Astrocyte (in vitro differentiated cells and primary cell): ENCODE data around the gene DENND2A. TPM values are rescaled to one million over a fixed set of nuclear protein-coding genes. Genes with fewer than 3 reads are reported as not detected.
A peak's percentile ranks its signal among the peaks of the same experiment; 100 is the strongest.

ENCODE experiments used
- DNase-seq: peaks from one replicate; pipeline ENCODE4 v3.0.0-alpha.2; 2010; ENCODE audit warnings: low read depth
- FAIRE-seq: peaks from 2 replicates; lab custom pipeline; 2011; peaks lifted over from hg19 to GRCh38; lab: Jason Lieb, UNC
- H2AFZ ChIP-seq: 2 replicates; pipeline ENCODE4 v1.6.0; 2012; ENCODE audit warnings: low read depth, low read length, inconsistent platforms
- H3K27ac ChIP-seq: 2 replicates; pipeline ENCODE4 v1.5.1; 2011; ENCODE audit warnings: low read depth, low read length, inconsistent platforms
- H3K27me3 ChIP-seq: 2 replicates; pipeline ENCODE4 v1.6.0; 2011; ENCODE audit warnings: low read length, inconsistent platforms; ENCODE audit not compliant: insufficient read depth
- H3K36me3 ChIP-seq: 2 replicates; pipeline ENCODE4 v1.5.1; 2011; ENCODE audit warnings: low read length, inconsistent platforms; ENCODE audit not compliant: insufficient read depth
- H3K4me1 ChIP-seq: 2 replicates; pipeline ENCODE4 v1.5.1; 2011; ENCODE audit warnings: low read length, inconsistent platforms; ENCODE audit not compliant: insufficient read depth
- H3K4me2 ChIP-seq: 2 replicates; pipeline ENCODE4 v1.6.0; 2012; ENCODE audit warnings: low read length, inconsistent platforms
- H3K4me3 ChIP-seq: 2 replicates; pipeline ENCODE4 v1.5.1; 2011; ENCODE audit warnings: low read depth, mild to moderate bottlenecking, low read length, inconsistent platforms; ENCODE audit not compliant: insufficient read depth
- H3K79me2 ChIP-seq: 2 replicates; pipeline ENCODE4 v1.6.0; 2012; ENCODE audit warnings: mild to moderate bottlenecking, low read length, inconsistent platforms; ENCODE audit not compliant: insufficient read depth
- H3K9ac ChIP-seq: 2 replicates; pipeline ENCODE4 v1.6.0; 2012; ENCODE audit warnings: mild to moderate bottlenecking, low read length, inconsistent platforms
- H3K9me3 ChIP-seq: 2 replicates; pipeline ENCODE4 v1.5.1; 2012; ENCODE audit warnings: low read depth, mild to moderate bottlenecking, low read length, inconsistent platforms; ENCODE audit not compliant: insufficient read depth
- H4K20me1 ChIP-seq: 2 replicates; pipeline ENCODE4 v1.6.0; 2012; ENCODE audit warnings: low read length, inconsistent platforms; ENCODE audit not compliant: insufficient read depth
- H3K27ac Mint-ChIP-seq: one replicate; pipeline ENCODE4 v1.8.0; 2021; ENCODE audit warnings: mild to moderate bottlenecking, mixed read lengths; ENCODE audit not compliant: unreplicated experiment
- H3K27me3 Mint-ChIP-seq: one replicate; pipeline ENCODE4 v1.8.0; 2021; ENCODE audit warnings: low read depth, mixed read lengths; ENCODE audit not compliant: unreplicated experiment
- H3K36me3 Mint-ChIP-seq: one replicate; pipeline ENCODE4 v1.8.0; 2021; ENCODE audit warnings: low read depth, mixed read lengths; ENCODE audit not compliant: unreplicated experiment
- H3K4me1 Mint-ChIP-seq: one replicate; pipeline ENCODE4 v1.8.0; 2021; ENCODE audit warnings: low read depth, mixed read lengths; ENCODE audit not compliant: unreplicated experiment
- H3K4me3 Mint-ChIP-seq: one replicate; pipeline ENCODE4 v1.8.0; 2021; ENCODE audit warnings: mild to moderate bottlenecking, moderate library complexity, mixed read lengths; ENCODE audit not compliant: unreplicated experiment
- H3K9me3 Mint-ChIP-seq: one replicate; pipeline ENCODE4 v1.8.0; 2021; ENCODE audit warnings: mild to moderate bottlenecking, mixed read lengths; ENCODE audit not compliant: unreplicated experiment
- CTCF ChIP-seq: IDR thresholded peaks from 2 replicates; pipeline ENCODE4 v1.5.1; 2011; ENCODE audit warnings: low read depth, mild to moderate bottlenecking, inconsistent platforms, low read length, moderate library complexity; ENCODE audit not compliant: insufficient read depth
- EZH2 ChIP-seq: IDR thresholded peaks from 2 replicates; pipeline ENCODE4 v1.6.1; 2012; ENCODE audit warnings: mild to moderate bottlenecking, low read length, inconsistent platforms; ENCODE audit not compliant: insufficient read depth
- total RNA-seq: library from RNA; stranded (reverse); gene quantifications from 2 replicates; pipeline ENCODE4 v1.2.1, GENCODE V29; 2021

DENND2A gene
- total RNA-seq, 1 donor from 2014 or later, result 42.1 TPM

GRCh38 chr7:140552240-140552679 lies 88.4 kb downstream of the DENND2A start:
- Histone ChIP-seq H3K4me1 (no peaks in the 10 kb centered on the region), H3K4me2 (no peak overlapping the region), H3K4me3 (no peak overlapping the region), H3K27ac (no peak overlapping the region), H3K27me3 (no peaks in the 10 kb centered on the region), H4K20me1 (no peaks in the 10 kb centered on the region), H3K9me3 (no peaks in the 10 kb centered on the region), H2AFZ (no peak overlapping the region), H3K79me2 (no peaks in the 10 kb centered on the region), H3K36me3 (no peaks in the 10 kb centered on the region), H3K9ac (no peak overlapping the region)
- peaks cover 14% of the 10 kb centered on the region for H3K36me3 Mint-ChIP-seq
- H3K27me3 Mint-ChIP-seq, result no peaks in the 10 kb centered on the region
- DNase-seq (no peak), FAIRE-seq (no peak)
- H3K9me3 Mint-ChIP-seq, result no peaks in the 10 kb centered on the region
- H3K4me1 Mint-ChIP-seq, result no peaks in the 10 kb centered on the region
- no peak overlapping the region for H3K27ac Mint-ChIP-seq
- H3K4me3 Mint-ChIP-seq, result no peak overlapping the region
- TF ChIP-seq EZH2, result no peak
- TF ChIP-seq CTCF, result no peak

GRCh38 chr7:140551355-140552239 lies 89.0 kb downstream of the DENND2A start:
- Histone ChIP-seq H3K27ac (no peak overlapping the region), H3K27me3 (no peaks in the 10 kb centered on the region), H2AFZ (no peak overlapping the region), H3K4me1 (no peaks in the 10 kb centered on the region), H3K9me3 (no peaks in the 10 kb centered on the region), H3K9ac (no peak overlapping the region), H3K4me3 (no peak overlapping the region), H4K20me1 (no peaks in the 10 kb centered on the region), H3K79me2 (no peaks in the 10 kb centered on the region), H3K36me3 (peaks cover 5% of the 10 kb centered on the region), H3K4me2 (no peak overlapping the region)
- FAIRE-seq, result no peak
- peaks cover 12% of the 10 kb centered on the region for H3K36me3 Mint-ChIP-seq
- peak overlapping the region; percentile 26 for H3K27ac Mint-ChIP-seq
- no peak for DNase-seq
- no peaks in the 10 kb centered on the region for H3K4me1 Mint-ChIP-seq
- no peaks in the 10 kb centered on the region for H3K9me3 Mint-ChIP-seq
- H3K27me3 Mint-ChIP-seq, result no peaks in the 10 kb centered on the region
- TF ChIP-seq CTCF, result no peak
- no peak for TF ChIP-seq EZH2
- H3K4me3 Mint-ChIP-seq, result no peak overlapping the region

GRCh38 chr7:140546947-140547346 lies 93.7 kb downstream of the DENND2A start:
- peaks cover 2% of the 10 kb centered on the region for H3K27me3 Mint-ChIP-seq
- peaks cover 2% of the 10 kb centered on the region for H3K9me3 Mint-ChIP-seq
- DNase-seq (no peak), FAIRE-seq (no peak)
- H3K36me3 Mint-ChIP-seq, result peaks cover 19% of the 10 kb centered on the region
- no peak overlapping the region for H3K4me3 ChIP-seq
- no peaks in the 10 kb centered on the region for H3K79me2 ChIP-seq
- no peak overlapping the region for H3K9ac ChIP-seq
- H3K4me1 Mint-ChIP-seq, result peaks cover 8% of the 10 kb centered on the region
- H3K27ac Mint-ChIP-seq, result no peak overlapping the region
- no peaks in the 10 kb centered on the region for H4K20me1 ChIP-seq
- H3K27ac ChIP-seq, result no peak overlapping the region
- H3K4me2 ChIP-seq, result no peak overlapping the region
- peaks cover 10% of the 10 kb centered on the region for H3K4me1 ChIP-seq
- no peak overlapping the region for H2AFZ ChIP-seq
- H3K27me3 ChIP-seq, result no peaks in the 10 kb centered on the region
- no peak for TF ChIP-seq CTCF
- TF ChIP-seq EZH2, result no peak
- H3K9me3 ChIP-seq, result no peaks in the 10 kb centered on the region
- peaks cover 8% of the 10 kb centered on the region for H3K36me3 ChIP-seq
- no peak overlapping the region for H3K4me3 Mint-ChIP-seq
